GM23248 (cell line): Measurements from ENCODE around the gene SDK2. TPM values are rescaled to one million over a fixed set of nuclear protein-coding genes. Genes with fewer than 3 reads are reported as not detected.

Experiments used
- DNase-seq: peaks from one replicate; pipeline ENCODE4 v3.0.0-alpha.2; 2015
- H2AFZ ChIP-seq: fragments of 200-600 bp; sonication (generic); 2 replicates; pipeline ENCODE4 v1.6.1; 2016; ENCODE audit warnings: antibody characterized with exemption
- H3F3A ChIP-seq: fragments of 200-600 bp; sonication (generic); 2 replicates; pipeline ENCODE4 v1.6.1; 2016; ENCODE audit warnings: mild to moderate bottlenecking, antibody characterized with exemption, mixed run types; ENCODE audit not compliant: insufficient read depth
- H3K27ac ChIP-seq: fragments of 200-600 bp; sonication (generic); 2 replicates; pipeline ENCODE4 v1.5.1; 2016; ENCODE audit warnings: mild to moderate bottlenecking
- H3K27me3 ChIP-seq: fragments of 200-600 bp; sonication (generic); replicated peaks from 2 replicates; pipeline ENCODE4 v1.6.1; 2016; ENCODE audit warnings: mild to moderate bottlenecking; ENCODE audit not compliant: insufficient read depth
- H3K36me3 ChIP-seq: fragments of 200-600 bp; sonication (generic); 2 replicates; pipeline ENCODE4 v1.6.1; 2016; ENCODE audit warnings: low read depth, mild to moderate bottlenecking
- H3K4me1 ChIP-seq: fragments of 200-600 bp; sonication (generic); 2 replicates; pipeline ENCODE4 v1.6.1; 2016; ENCODE audit warnings: mild to moderate bottlenecking; ENCODE audit not compliant: insufficient read depth
- H3K4me2 ChIP-seq: fragments of 200-600 bp; sonication (generic); one replicate; pipeline ENCODE4 v1.6.1; 2016; ENCODE audit warnings: mild to moderate bottlenecking; ENCODE audit not compliant: unreplicated experiment
- H3K4me3 ChIP-seq: fragments of 200-600 bp; sonication (generic); 2 replicates; pipeline ENCODE4 v1.5.1; 2016; ENCODE audit warnings: mild to moderate bottlenecking
- H3K79me2 ChIP-seq: fragments of 200-600 bp; sonication (generic); 2 replicates; pipeline ENCODE4 v1.6.1; 2016; ENCODE audit warnings: mild to moderate bottlenecking; ENCODE audit not compliant: insufficient read depth
- H3K9ac ChIP-seq: fragments of 200-600 bp; sonication (generic); 2 replicates; pipeline ENCODE4 v1.6.1; 2016; ENCODE audit warnings: mild to moderate bottlenecking
- H3K9me2 ChIP-seq: fragments of 200-600 bp; sonication (generic); 2 replicates; pipeline ENCODE4 v1.6.1; 2016; ENCODE audit warnings: mixed run types, mild to moderate bottlenecking, moderate library complexity; ENCODE audit not compliant: insufficient read depth
- H3K9me3 ChIP-seq: fragments of 200-600 bp; sonication (generic); one replicate; pipeline ENCODE4 v1.6.1; 2017; ENCODE audit warnings: low read depth
- H4K20me1 ChIP-seq: fragments of 200-600 bp; sonication (generic); 2 replicates; pipeline ENCODE4 v1.6.0; 2016; ENCODE audit not compliant: insufficient read depth
- EZH2 ChIP-seq: fragments of 200-600 bp; sonication (generic); IDR thresholded peaks from 2 replicates; pipeline ENCODE4 v1.6.1; 2018; ENCODE audit warnings: antibody characterized with exemption, mild to moderate bottlenecking; ENCODE audit not compliant: insufficient read depth, poor library complexity, severe bottlenecking
- EZH2phosphoT487 ChIP-seq: fragments of 200-600 bp; sonication (generic); IDR thresholded peaks from 2 replicates; pipeline ENCODE4 v1.6.1; 2018; ENCODE audit warnings: antibody characterized with exemption, moderate library complexity, mild to moderate bottlenecking, low read depth; ENCODE audit not compliant: insufficient read depth
- WGBS, 2 experiments: methylation state at CpG; one replicate each; pipeline ENCODE4 v1.1.6; 2015 to 2017; ENCODE audit warnings: low lambda C conversion rate in 2 of 2, low coverage in 1 of 2; ENCODE audit errors: missing lambda C conversion rate in 2 of 2; 5-methylcytosine and 5-hydroxymethylcytosine counted together
- in situ Hi-C: fragments of 300-500 bp; cut with MboI; formaldehyde crosslinking; loops from 2 replicates; pipeline ENCODE4 v1.15.0; 2020
- polyA plus RNA-seq: library from polyadenylated mRNA; unstranded; fragments of >200 nt; fragmentation: Nextera tagmentation; extraction: Ambion mirVana; gene quantifications from 2 replicates; pipeline ENCODE4 v1.2.1, GENCODE V29; 2016
- total RNA-seq: library from RNA; depleted of rRNA; stranded (reverse); fragments of >200 nt; shearing (Covaris generic); gene quantifications from 2 replicates; pipeline ENCODE4 v1.2.3, GENCODE V29; 2014

Gene SDK2
- total and polyA plus RNA-seq, 2 experiments from 2014 or later, result under 0.01 to 0.03 TPM

- Histone ChIP-seq H3F3A (no peaks in the 10 kb centered on the region), H3K9me3 (no peaks in the 10 kb centered on the region), H3K27ac (no peak overlapping the region), H3K9me2 (no peaks in the 10 kb centered on the region), H3K4me3 (no peak overlapping the region), H4K20me1 (no peaks in the 10 kb centered on the region), H3K36me3 (no peaks in the 10 kb centered on the region), H3K9ac (no peak overlapping the region), H2AFZ (no peak overlapping the region), H3K4me2 (no peak overlapping the region), H3K79me2 (no peaks in the 10 kb centered on the region), H3K27me3 (no peaks in the 10 kb centered on the region), H3K4me1 (no peaks in the 10 kb centered on the region)
- WGBS, 2 experiments, result 38 to 50% methylated on average over 8 of the region's 8 CpGs
- in situ Hi-C loops, result loop anchor here (25.0 kb wide), 1 partner anchor 728 kb away; no protein-coding TSS in a partner anchor
- no peak for DNase-seq
- no peak for TF ChIP-seq EZH2phosphoT487
- no peak for TF ChIP-seq EZH2
Observed at GRCh38 chr17:73434154-73434553, 210.1 kb downstream of the SDK2 start.

GRCh38 chr17:73433501-73433900 lies 210.7 kb downstream of the SDK2 start:
- Histone ChIP-seq H3K9ac (no peak overlapping the region), H4K20me1 (no peaks in the 10 kb centered on the region), H3K27ac (no peak overlapping the region), H3K79me2 (no peaks in the 10 kb centered on the region), H2AFZ (no peak overlapping the region), H3K9me2 (no peaks in the 10 kb centered on the region), H3F3A (no peaks in the 10 kb centered on the region), H3K4me1 (no peaks in the 10 kb centered on the region), H3K4me3 (no peak overlapping the region), H3K4me2 (no peak overlapping the region), H3K27me3 (0 out of 2 replicates have a peak, but pooled peaks cover 4% of the 10 kb centered on the region), H3K9me3 (no peaks in the 10 kb centered on the region), H3K36me3 (no peaks in the 10 kb centered on the region)
- TF ChIP-seq EZH2, result no peak
- TF ChIP-seq EZH2phosphoT487, result no peak
- no peak for DNase-seq
- in situ Hi-C loops, result loop anchor here (25.0 kb wide), 1 partner anchor 729 kb away; no protein-coding TSS in a partner anchor
- 84 to 87% methylated on average over 11 of the region's 11 CpGs for WGBS, 2 experiments

- TF ChIP-seq EZH2 (no peak), EZH2phosphoT487 (no peak)
- in situ Hi-C loops, result loop anchor here (25.0 kb wide), 1 partner anchor 730 kb away; no protein-coding TSS in a partner anchor
- no peaks in the 10 kb centered on the region for H3K79me2 ChIP-seq
- H3K27me3 ChIP-seq, result 0 out of 2 replicates have a peak, but pooled peaks cover 7% of the 10 kb centered on the region
- H3K4me1 ChIP-seq, result no peaks in the 10 kb centered on the region
- no peak overlapping the region for H3K9ac ChIP-seq
- no peaks in the 10 kb centered on the region for H3F3A ChIP-seq
- no peaks in the 10 kb centered on the region for H3K9me2 ChIP-seq
- no peak overlapping the region for H3K4me3 ChIP-seq
- H3K9me3 ChIP-seq, result no peaks in the 10 kb centered on the region
- WGBS, 2 experiments, result 75 to 76% methylated on average over 9 of the region's 9 CpGs
- no peaks in the 10 kb centered on the region for H3K36me3 ChIP-seq
- H3K27ac ChIP-seq, result no peak overlapping the region
- H2AFZ ChIP-seq, result no peak overlapping the region
- no peak overlapping the region for H3K4me2 ChIP-seq
- no peaks in the 10 kb centered on the region for H4K20me1 ChIP-seq
- no peak for DNase-seq
Observed at GRCh38 chr17:73432624-73433190, 211.5 kb downstream of the SDK2 start.

GRCh38 chr17:73431401-73432205 lies 212.6 kb downstream of the SDK2 start:
- Histone ChIP-seq H2AFZ (no peak overlapping the region), H3K79me2 (no peaks in the 10 kb centered on the region), H3K9me2 (no peaks in the 10 kb centered on the region), H3K27me3 (0 out of 2 replicates have a peak, but pooled peaks cover 9% of the 10 kb centered on the region), H3F3A (no peaks in the 10 kb centered on the region), H3K27ac (no peak overlapping the region), H4K20me1 (no peaks in the 10 kb centered on the region), H3K4me1 (no peaks in the 10 kb centered on the region), H3K4me2 (no peak overlapping the region), H3K9ac (no peak overlapping the region), H3K9me3 (no peaks in the 10 kb centered on the region), H3K4me3 (no peak overlapping the region), H3K36me3 (no peaks in the 10 kb centered on the region)
- 76 to 82% methylated on average over 25 to 26 of the region's 26 CpGs for WGBS, 2 experiments
- in situ Hi-C loops, result loop anchor here (25.0 kb wide), 1 partner anchor 731 kb away; no protein-coding TSS in a partner anchor
- no peak for TF ChIP-seq EZH2
- TF ChIP-seq EZH2phosphoT487, result no peak
- DNase-seq, result no peak
